ENCODE measurements around the gene EGFL7. TPM values are rescaled to one million over a fixed set of nuclear protein-coding genes. Genes with fewer than 3 reads are reported as not detected.
A peak's percentile ranks its signal among the peaks of the same experiment; 100 is the strongest.

Gene EGFL7
- total RNA-seq, 1 donor from 2014 or later, result 16.3 TPM

DNA sequence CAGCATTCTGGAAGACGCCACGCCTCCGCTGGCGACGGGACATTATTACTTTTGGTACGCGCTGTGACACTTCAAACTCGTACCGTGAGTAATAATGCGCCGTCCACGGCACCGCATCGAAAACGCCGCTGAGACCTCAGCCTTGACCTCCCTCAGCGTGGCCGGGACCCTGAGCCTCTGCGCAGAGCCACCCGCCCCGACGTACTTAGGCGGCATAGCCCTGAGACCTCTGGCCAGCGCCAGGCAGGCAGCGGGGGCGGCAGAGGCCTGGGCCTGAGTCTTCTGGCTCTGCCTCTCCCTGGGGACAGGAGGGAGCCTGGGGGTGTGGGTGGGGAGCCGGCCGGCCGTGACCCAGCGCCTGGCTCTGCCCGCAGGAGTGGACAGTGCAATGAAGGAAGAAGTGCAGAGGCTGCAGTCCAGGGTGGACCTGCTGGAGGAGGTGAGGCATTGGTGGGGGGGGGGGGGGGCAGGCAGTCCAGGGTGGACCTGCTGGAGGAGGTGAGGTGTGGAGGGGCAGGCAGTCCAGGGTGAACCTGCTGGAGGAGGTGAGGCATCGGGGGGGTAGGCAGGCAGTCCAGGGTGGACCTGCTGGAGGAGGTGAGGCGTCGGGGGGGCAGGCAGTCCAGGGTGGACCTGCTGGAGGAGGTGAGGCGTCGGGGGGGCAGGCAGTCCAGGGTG, 8.0 kb downstream of the EGFL7 start:
- peaks cover 3% of the 10 kb centered on the region for H3K36me3 Mint-ChIP-seq (ENCODE audit: insufficient read depth)
- no peak for DNase-seq (ENCODE audit: low spot score, unreplicated experiment)
- no peaks in the 10 kb centered on the region for H3K9me3 Mint-ChIP-seq (ENCODE audit: low read depth)
- TF ChIP-seq, protein P1, sequence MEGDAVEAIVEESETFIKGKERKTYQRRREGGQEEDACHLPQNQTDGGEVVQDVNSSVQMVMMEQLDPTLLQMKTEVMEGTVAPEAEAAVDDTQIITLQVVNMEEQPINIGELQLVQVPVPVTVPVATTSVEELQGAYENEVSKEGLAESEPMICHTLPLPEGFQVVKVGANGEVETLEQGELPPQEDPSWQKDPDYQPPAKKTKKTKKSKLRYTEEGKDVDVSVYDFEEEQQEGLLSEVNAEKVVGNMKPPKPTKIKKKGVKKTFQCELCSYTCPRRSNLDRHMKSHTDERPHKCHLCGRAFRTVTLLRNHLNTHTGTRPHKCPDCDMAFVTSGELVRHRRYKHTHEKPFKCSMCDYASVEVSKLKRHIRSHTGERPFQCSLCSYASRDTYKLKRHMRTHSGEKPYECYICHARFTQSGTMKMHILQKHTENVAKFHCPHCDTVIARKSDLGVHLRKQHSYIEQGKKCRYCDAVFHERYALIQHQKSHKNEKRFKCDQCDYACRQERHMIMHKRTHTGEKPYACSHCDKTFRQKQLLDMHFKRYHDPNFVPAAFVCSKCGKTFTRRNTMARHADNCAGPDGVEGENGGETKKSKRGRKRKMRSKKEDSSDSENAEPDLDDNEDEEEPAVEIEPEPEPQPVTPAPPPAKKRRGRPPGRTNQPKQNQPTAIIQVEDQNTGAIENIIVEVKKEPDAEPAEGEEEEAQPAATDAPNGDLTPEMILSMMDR (IDR thresholded peaks at IDR 0.05; ENCODE audit: unreplicated experiment), result no peak
- H3K27ac Mint-ChIP-seq, result no peak overlapping the region
- peaks cover 4% of the 10 kb centered on the region for H3K4me1 Mint-ChIP-seq (ENCODE audit: low read depth)
- H3K27me3 Mint-ChIP-seq, result no peaks in the 10 kb centered on the region
- H3K4me3 Mint-ChIP-seq (ENCODE audit: low read depth), result no peak overlapping the region

GRCh38 chr9:136671254-136671614, 8.5 kb downstream of the EGFL7 start:
- TF ChIP-seq, protein P1 (IDR thresholded peaks at IDR 0.05; ENCODE audit: unreplicated experiment), result no peak
- Mint-ChIP-seq H3K27me3 (no peaks in the 10 kb centered on the region), H3K27ac (no peak overlapping the region), H3K9me3 (ENCODE audit: low read depth) (no peaks in the 10 kb centered on the region), H3K4me3 (ENCODE audit: low read depth) (no peak overlapping the region), H3K4me1 (ENCODE audit: low read depth) (peaks cover 4% of the 10 kb centered on the region), H3K36me3 (ENCODE audit: insufficient read depth) (peaks cover 3% of the 10 kb centered on the region)
- no peak for DNase-seq (ENCODE audit: low spot score, unreplicated experiment)

GRCh38 chr9:136671646-136672430, 9.1 kb downstream of the EGFL7 start:
- DNase-seq (ENCODE audit: low spot score, unreplicated experiment), result peak; percentile 62
- TF ChIP-seq, protein P1 (IDR thresholded peaks at IDR 0.05; ENCODE audit: unreplicated experiment), result peak; percentile 80
- no peak overlapping the region for H3K27ac Mint-ChIP-seq
- peaks cover 4% of the 10 kb centered on the region for H3K4me1 Mint-ChIP-seq (ENCODE audit: low read depth)
- H3K36me3 Mint-ChIP-seq (ENCODE audit: insufficient read depth), result peaks cover 3% of the 10 kb centered on the region
- H3K27me3 Mint-ChIP-seq, result no peaks in the 10 kb centered on the region
- H3K9me3 Mint-ChIP-seq (ENCODE audit: low read depth), result no peaks in the 10 kb centered on the region
- H3K4me3 Mint-ChIP-seq (ENCODE audit: low read depth), result no peak overlapping the region

DNA sequence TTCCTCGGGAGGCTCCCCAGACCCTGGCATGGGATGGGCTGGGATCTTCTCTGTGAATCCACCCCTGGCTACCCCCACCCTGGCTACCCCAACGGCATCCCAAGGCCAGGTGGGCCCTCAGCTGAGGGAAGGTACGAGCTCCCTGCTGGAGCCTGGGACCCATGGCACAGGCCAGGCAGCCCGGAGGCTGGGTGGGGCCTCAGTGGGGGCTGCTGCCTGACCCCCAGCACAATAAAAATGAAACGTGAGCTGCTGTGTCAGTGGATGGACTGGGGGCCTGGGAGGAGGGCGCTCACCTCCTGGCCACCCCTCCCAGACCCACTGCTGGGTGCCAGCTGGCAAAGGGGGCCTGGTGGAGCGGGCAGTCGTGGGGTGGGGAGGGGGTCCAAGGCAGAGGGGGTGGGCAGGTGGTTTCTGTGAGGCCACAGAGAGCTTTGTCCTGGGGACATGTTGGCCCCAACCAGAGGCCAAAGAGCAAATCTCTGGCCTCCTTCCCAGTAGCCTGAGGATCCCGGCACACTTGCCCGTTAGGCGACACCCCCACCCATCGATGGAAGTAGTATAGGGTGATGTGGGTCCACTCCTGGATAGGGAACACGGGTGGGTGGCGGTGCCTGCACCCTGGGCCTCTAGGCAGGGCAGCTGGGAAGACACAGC, 9.8 kb downstream of the EGFL7 start:
- Mint-ChIP-seq H3K4me3 (ENCODE audit: low read depth) (no peak overlapping the region), H3K9me3 (ENCODE audit: low read depth) (no peaks in the 10 kb centered on the region), H3K27ac (no peak overlapping the region), H3K36me3 (ENCODE audit: insufficient read depth) (peaks cover 3% of the 10 kb centered on the region), H3K27me3 (no peaks in the 10 kb centered on the region), H3K4me1 (ENCODE audit: low read depth) (peaks cover 4% of the 10 kb centered on the region)
- TF ChIP-seq, protein P1 (IDR thresholded peaks at IDR 0.05; ENCODE audit: unreplicated experiment), result no peak
- DNase-seq (ENCODE audit: low spot score, unreplicated experiment), result no peak
